Nephron progenitor cell (in vitro differentiated cells): Measurements from ENCODE around the gene BBX.
"Not testable (repeated sequence)": the region's sequence is repeated elsewhere in the genome, so short reads cannot be mapped to it uniquely, and the experiment has no call there.

ENCODE experiments used
- DNase-seq: peaks from one replicate; pipeline ENCODE4 v3.0.0; 2021
- H3K27ac Mint-ChIP-seq: 2 replicates; pipeline ENCODE4 v1.8.0; 2021; ENCODE audit warnings: mild to moderate bottlenecking, moderate library complexity, mixed read lengths
- H3K27me3 Mint-ChIP-seq: 2 replicates; pipeline ENCODE4 v1.8.0; 2021; ENCODE audit warnings: mild to moderate bottlenecking, low read depth, mixed read lengths; ENCODE audit not compliant: poor library complexity
- H3K36me3 Mint-ChIP-seq: 2 replicates; pipeline ENCODE4 v1.8.0; 2021; ENCODE audit warnings: low read depth, mixed read lengths
- H3K4me1 Mint-ChIP-seq: 2 replicates; pipeline ENCODE4 v1.8.0; 2021; ENCODE audit warnings: mixed read lengths
- H3K4me3 Mint-ChIP-seq: 2 replicates; pipeline ENCODE4 v1.8.0; 2021; ENCODE audit warnings: mild to moderate bottlenecking, moderate library complexity, mixed read lengths
- H3K9me3 Mint-ChIP-seq: 2 replicates; pipeline ENCODE4 v1.8.0; 2021; ENCODE audit warnings: mild to moderate bottlenecking, moderate library complexity, mixed read lengths
- CTCF ChIP-seq: fragments of 200-600 bp; sonication (generic); IDR thresholded peaks from 2 replicates; pipeline ENCODE4 v1.5.0; 2021; ENCODE audit warnings: antibody characterized with exemption

BBX gene

GRCh38 chr3:107561980-107562379 lies 39.2 kb downstream of the BBX start:
- no peak overlapping the region for H3K27ac Mint-ChIP-seq
- H3K4me1 Mint-ChIP-seq, result peaks cover 51% of the 10 kb centered on the region
- H3K4me3 Mint-ChIP-seq, result no peak overlapping the region
- peaks cover 8% of the 10 kb centered on the region for H3K9me3 Mint-ChIP-seq
- H3K27me3 Mint-ChIP-seq, result no peaks in the 10 kb centered on the region
- no peak for TF ChIP-seq CTCF
- no peak for DNase-seq
- H3K36me3 Mint-ChIP-seq, result peaks cover 19% of the 10 kb centered on the region

- Mint-ChIP-seq H3K9me3 (peaks cover 18% of the 10 kb centered on the region), H3K36me3 (peaks cover 30% of the 10 kb centered on the region), H3K27ac (peak overlapping the region; percentile 93), H3K4me3 (peak overlapping the region; percentile 14), H3K4me1 (peaks cover 51% of the 10 kb centered on the region), H3K27me3 (no peaks in the 10 kb centered on the region)
- TF ChIP-seq CTCF, result no peak
- DNase-seq, result peak; percentile 18
Measured at GRCh38 chr3:107562969-107563529, 40.3 kb downstream of the BBX start.

- Mint-ChIP-seq H3K36me3 (peaks cover 52% of the 10 kb centered on the region), H3K4me1 (peaks cover 49% of the 10 kb centered on the region), H3K9me3 (peaks cover 32% of the 10 kb centered on the region)
- H3K27me3 Mint-ChIP-seq, H3K27ac Mint-ChIP-seq, H3K4me3 Mint-ChIP-seq, DNase-seq: not testable (repeated sequence)
Measured at GRCh38 chr3:107565244-107565643, 42.5 kb downstream of the BBX start.

- H3K27me3 Mint-ChIP-seq, result not testable (repeated sequence)
Measured at GRCh38 chr3:107571089-107571488, 48.3 kb downstream of the BBX start.

GRCh38 chr3:107571492-107571891 lies 48.7 kb downstream of the BBX start:
- DNase-seq, H3K4me3 Mint-ChIP-seq, H3K27me3 Mint-ChIP-seq: not testable (repeated sequence)
- peaks cover 29% of the 10 kb centered on the region for H3K9me3 Mint-ChIP-seq
- peaks cover 24% of the 10 kb centered on the region for H3K4me1 Mint-ChIP-seq
- H3K27ac Mint-ChIP-seq, result peak overlapping the region; percentile 30
- peaks cover 51% of the 10 kb centered on the region for H3K36me3 Mint-ChIP-seq

More at GRCh38 chr3:107571089-107571488, 48.3 kb downstream of the BBX start:
- Mint-ChIP-seq H3K36me3 (peaks cover 51% of the 10 kb centered on the region), H3K4me1 (peaks cover 24% of the 10 kb centered on the region), H3K27ac (peak overlapping the region; percentile 53), H3K9me3 (peaks cover 32% of the 10 kb centered on the region)
- DNase-seq, H3K4me3 Mint-ChIP-seq: not testable (repeated sequence)

- Mint-ChIP-seq H3K4me1 (peaks cover 46% of the 10 kb centered on the region), H3K27ac (no peak overlapping the region), H3K4me3 (no peak overlapping the region), H3K36me3 (peaks cover 24% of the 10 kb centered on the region), H3K27me3 (peaks cover 6% of the 10 kb centered on the region), H3K9me3 (no peaks in the 10 kb centered on the region)
- no peak for DNase-seq
- TF ChIP-seq CTCF, result peak; percentile 55
Measured at GRCh38 chr3:107574650-107575049, 51.9 kb downstream of the BBX start.

GRCh38 chr3:107578091-107578490 lies 55.3 kb downstream of the BBX start:
- H3K27me3 Mint-ChIP-seq, result peaks cover 6% of the 10 kb centered on the region
- no peak overlapping the region for H3K4me3 Mint-ChIP-seq
- peak overlapping the region; percentile 59 for H3K27ac Mint-ChIP-seq
- H3K4me1 Mint-ChIP-seq, result peaks cover 33% of the 10 kb centered on the region
- H3K9me3 Mint-ChIP-seq, result no peaks in the 10 kb centered on the region
- TF ChIP-seq CTCF, result no peak
- no peak for DNase-seq
- peaks cover 9% of the 10 kb centered on the region for H3K36me3 Mint-ChIP-seq
